HG02943 (cell line): ENCODE data around the gene MUCL1.

Source experiments
- ATAC-seq: cut with Tn5 transposase; IDR thresholded peaks from one replicate; pipeline ENCODE4 v1.9.1; 2021; ENCODE audit warnings: mild to moderate bottlenecking, low read depth, moderate library complexity; ENCODE audit not compliant: unreplicated experiment

Gene MUCL1

DNA sequence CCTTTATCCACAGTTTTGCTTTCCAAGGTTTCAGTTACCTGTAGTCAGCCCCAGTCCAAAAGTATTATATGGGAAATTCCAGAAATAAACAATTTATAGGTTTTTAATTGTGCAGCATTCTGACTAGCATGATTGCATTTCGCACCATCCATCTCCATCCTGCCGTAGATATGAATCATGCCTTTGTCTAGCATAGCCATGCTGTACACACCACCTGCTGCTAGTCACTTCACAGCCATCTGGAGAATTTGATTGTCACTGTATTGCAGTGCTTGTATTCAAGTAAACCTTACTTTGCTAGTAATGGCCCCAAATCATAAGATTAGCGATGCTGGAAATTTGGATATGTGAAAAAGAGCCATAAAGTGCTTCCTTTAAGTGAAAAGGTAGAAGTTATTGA, 36.0 kb downstream of the MUCL1 start:
- ATAC-seq, result no peak

DNA sequence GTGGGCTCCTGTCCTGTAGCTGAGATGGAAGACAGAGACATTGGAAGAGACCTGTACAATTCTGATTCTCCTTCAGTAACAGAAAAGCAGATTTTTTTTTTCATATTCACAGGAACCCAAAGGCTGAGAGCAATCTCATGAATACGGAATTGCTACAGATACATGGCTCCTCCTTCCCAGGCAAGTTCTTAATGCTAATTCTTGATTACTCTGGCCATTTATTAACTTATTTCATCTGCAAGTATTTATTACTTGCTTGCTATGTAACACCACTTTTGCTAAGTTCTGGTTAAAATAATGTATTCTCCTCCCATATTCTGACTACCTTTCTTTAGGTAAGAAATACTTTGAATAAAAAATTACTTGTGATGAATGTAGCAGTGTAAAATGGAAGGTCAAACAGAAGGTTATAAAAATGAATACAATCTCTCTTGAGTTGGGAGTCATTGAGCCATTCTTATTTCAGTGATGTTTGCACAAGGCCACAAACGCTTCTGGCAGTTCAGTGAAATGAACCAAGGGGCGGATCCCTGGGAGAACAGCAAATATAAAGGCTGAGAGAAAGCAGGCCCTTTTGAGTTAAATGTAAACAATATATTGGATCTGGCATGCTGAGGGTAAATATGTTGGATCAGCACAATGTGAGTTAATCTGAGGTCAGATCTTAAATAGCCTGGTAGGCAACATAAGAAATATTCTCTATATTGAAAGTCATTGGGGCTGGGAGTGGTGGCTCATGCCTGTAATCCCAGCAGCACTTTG, 37.6 kb downstream of the MUCL1 start:
- ATAC-seq, result no peak
